Heart right ventricle (tissue), 16 donors: ENCODE data around the gene GPATCH3. TPM values are rescaled to one million over a fixed set of nuclear protein-coding genes. Genes with fewer than 3 reads are reported as not detected.
"Not testable (repeated sequence)": the region's sequence is repeated elsewhere in the genome, so short reads cannot be mapped to it uniquely, and the experiment has no call there.

Experiments used
- ATAC-seq, 8 donors: fragments of 200-7000 bp; cut with Tn5 transposase; one replicate each; pipeline ENCODE4 v1.9.1; 2020; ENCODE audit warnings: mild to moderate bottlenecking in 8 of 8, moderate library complexity in 8 of 8, moderate number of reproducible peaks in 1 of 8
- DNase-seq, 2 donors: peaks; one replicate each; pipeline ENCODE4 v3.0.0-alpha.2; 2020
- H3K27ac ChIP-seq, 10 donors: fragments of 200-600 bp; sonication (generic) in 2 of 10; one replicate each; pipeline versions ENCODE4 v1.5.0 to v1.8.0; 2020 to 2022; ENCODE audit warnings: mild to moderate bottlenecking in 3 of 10
- H3K27me3 ChIP-seq, 7 donors: fragments of 200-600 bp; one replicate each; pipeline ENCODE4 v1.8.0; 2021 to 2022; ENCODE audit warnings: mild to moderate bottlenecking in 2 of 7
- H3K36me3 ChIP-seq, 9 donors: fragments of 200-600 bp; sonication (generic) in 1 of 9; one replicate each; pipeline versions ENCODE4 v1.5.0 to v1.8.0; 2020 to 2022; ENCODE audit warnings: mild to moderate bottlenecking in 2 of 9
- H3K4me1 ChIP-seq, 9 donors: fragments of 200-600 bp; sonication (generic) in 1 of 9; one replicate each; pipeline versions ENCODE4 v1.5.0 to v1.8.0; 2020 to 2022; ENCODE audit warnings: mild to moderate bottlenecking in 4 of 9
- H3K4me3 ChIP-seq, 10 donors: fragments of 200-600 bp; sonication (generic) in 2 of 10; one replicate each; pipeline versions ENCODE4 v1.5.0 to v1.8.0; 2020 to 2022; ENCODE audit warnings: mild to moderate bottlenecking in 7 of 10, moderate library complexity in 2 of 10
- H3K9me3 ChIP-seq, 11 donors: fragments of 200-600 bp in 10 of 11; sonication (generic) in 2 of 11; one replicate each; pipeline versions ENCODE4 v1.5.0 to v1.8.0; 2013 to 2022; ENCODE audit warnings: mild to moderate bottlenecking in 2 of 11, control low read depth in 1 of 11, moderate library complexity in 1 of 11
- CTCF ChIP-seq, 9 donors: fragments of 200-600 bp; sonication (generic) in 2 of 9; IDR thresholded peaks; one replicate each; pipeline versions ENCODE4 v1.5.0 to v1.8.0; 2021 to 2022; ENCODE audit warnings: antibody characterized with exemption in 9 of 9, mild to moderate bottlenecking in 5 of 9, moderate library complexity in 1 of 9
- WGBS, 2 donors: extraction: QIAGEN DNeasy Blood & Tissue Kit; methylation state at CpG; one replicate each; pipeline ENCODE4 v1.1.7; 2013; ENCODE audit warnings: inconsistent platforms in 1 of 2; 5-methylcytosine and 5-hydroxymethylcytosine counted together
- intact Hi-C, 10 donors: fragments of 100-400 bp; cut with DNase I; formaldehyde crosslinking; loops; one replicate each; pipeline versions ENCODE4 v1.11.1 to v1.14.2; 2022
- long read RNA-seq, 3 donors: library from polyadenylated mRNA; unstranded; transcript quantifications; one replicate each; pipeline ENCODE4 v2.0.0, GENCODE V29; 2020 to 2021
- polyA plus RNA-seq, 2 donors: library from polyadenylated mRNA; stranded (reverse); fragments of 200-250 nt; gene quantifications; one replicate each; pipeline ENCODE4 v1.2.3, GENCODE V29; 2013
- total RNA-seq, 10 donors: library from RNA; stranded (reverse); fragmentation: NEBNext Ultra II Directional in 3 of 10; extraction: Animal tissue kit (Norgen Biotek cat#: 25700) in 3 of 10; gene quantifications; one replicate each; pipeline versions ENCODE4 v1.2.1 to v1.2.4, GENCODE V29; 2021 to 2023
- donor health status: Arrhythmogenic right ventricular cardiomyopathy.
- donor health status: ischemic (EF 13 %, LVEDD 7.1; RV severe dilation, severe dysfunction).
- donor health status: healthy with polysubstance abuse.
- donor health status: DM: no; HTN: yes; CAD: no.
- donor health status: DM: no; HTN: no; CAD: no.
- donor health status: ischemic (EF 25% LVEDD 6.9; RV normal size, moderate dysfunction).
- donor health status: ischemic (EF 25% LVEDD 5.7; RV mildly dilated, moderate dysfunction).
- donor health status: healthy.
- donor health status: DM: yes; HTN: yes; CAD: no.
- donor health status: Ischemic cardiomyopathy.
- donor health status: ischemic (EF 35%, LVEDD 5.7; RV mildly dilated, moderate dysfunction).
- donor health status: nonischemic (EF 11% LVEDD 7.7; RV severe dilation, severe dysfunction).
- donor health status: DM: yes; HTN: yes; CAD: no.
- donor health status: PGD.
- donor health status: ischemic (EF 29% LVEDD 5.4; RV normal size, mild dysfunction).
- donor health status: nonischemic (EF 23%, LVEDD 6.1; RV moderate dilation, normal function).

Gene GPATCH3, protein sequence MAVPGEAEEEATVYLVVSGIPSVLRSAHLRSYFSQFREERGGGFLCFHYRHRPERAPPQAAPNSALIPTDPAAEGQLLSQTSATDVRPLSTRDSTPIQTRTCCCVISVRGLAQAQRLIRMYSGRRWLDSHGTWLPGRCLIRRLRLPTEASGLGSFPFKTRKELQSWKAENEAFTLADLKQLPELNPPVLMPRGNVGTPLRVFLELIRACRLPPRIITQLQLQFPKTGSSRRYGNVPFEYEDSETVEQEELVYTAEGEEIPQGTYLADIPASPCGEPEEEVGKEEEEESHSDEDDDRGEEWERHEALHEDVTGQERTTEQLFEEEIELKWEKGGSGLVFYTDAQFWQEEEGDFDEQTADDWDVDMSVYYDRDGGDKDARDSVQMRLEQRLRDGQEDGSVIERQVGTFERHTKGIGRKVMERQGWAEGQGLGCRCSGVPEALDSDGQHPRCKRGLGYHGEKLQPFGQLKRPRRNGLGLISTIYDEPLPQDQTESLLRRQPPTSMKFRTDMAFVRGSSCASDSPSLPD
- total RNA-seq (10 to 100 TPM in 1 of 10 donors, 1 to 10 TPM in 9; 6.5 to 10.0 (median 8.6) TPM), polyA plus RNA-seq (10 to 100 TPM in 1 of 2 donors, 1 to 10 TPM in 1; 8.0 to 19.5 TPM)
- long read RNA-seq, donor 1, transcript GPATCH3-201 (7 exons, 2,123 nt): major isoform, 15 of 17 reads
- long read RNA-seq, donor 1, partial matches to known transcripts: 1 of 17 reads
- long read RNA-seq, donor 1, other reads (novel, unspliced or antisense): 1 of 17 reads
- long read RNA-seq, donor 2, transcript GPATCH3-201 (7 exons, 2,123 nt): major isoform, 15 of 19 reads
- long read RNA-seq, donor 2, partial matches to known transcripts: 1 of 19 reads
- long read RNA-seq, donor 2, other reads (novel, unspliced or antisense): 3 of 19 reads
- long read RNA-seq, donor 3, transcript GPATCH3-201 (7 exons, 2,123 nt): major isoform, 26 of 30 reads
- long read RNA-seq, donor 3, partial matches to known transcripts: 3 of 30 reads
- long read RNA-seq, donor 3, other reads (novel, unspliced or antisense): 1 of 30 reads

GRCh38 chr1:26900001-26900814 is at the start of gene GPATCH3:
Gene GPATCH3 (minus strand): TSS chr1:26900467. CDS start chr1:26900442, 25 bp downstream.
- peak; percentile 86 to 96 (median 94) for ATAC-seq
- peak within 1 kb of the TSS; percentile 38 to 91 (median 79) for H3K27ac ChIP-seq
- peaks cover 10 to 28% (median 15%) of the 10 kb centered on the region in 9 donors for H3K4me1 ChIP-seq
- DNase-seq: peak; percentile 92 to 93
- 0 to 1% methylated on average over 50 of the region's 50 CpGs for WGBS, 2 donors
- no peak for TF ChIP-seq CTCF (IDR thresholded peaks at IDR 0.05)
- H3K4me3 ChIP-seq: peak within 1 kb of the TSS; percentile 58 to 98 (median 92)
- H3K9me3 ChIP-seq: no peaks in the 10 kb centered on the region
- no peaks in the 10 kb centered on the region for H3K27me3 ChIP-seq
- intact Hi-C loops: no loop called here
- H3K36me3 ChIP-seq: peaks cover 0 to 35% (median 15%) of the 10 kb centered on the region in 9 donors

- H3K27me3 ChIP-seq: no peaks in the 10 kb centered on the region
- no peak overlapping the region for H3K4me3 ChIP-seq
- intact Hi-C loops: no loop called here
- H3K9me3 ChIP-seq: no peaks in the 10 kb centered on the region
- H3K36me3 ChIP-seq: peaks cover 0 to 29% (median 12%) of the 10 kb centered on the region in 9 donors
- peak in 1 of 8 donors; percentile 3 for ATAC-seq
- H3K4me1 ChIP-seq: peaks cover 0 to 34% (median 12%) of the 10 kb centered on the region in 9 donors
- H3K27ac ChIP-seq: peak overlapping the region in 5 of 10 donors; percentile 5 to 54 (median 41)
- no peak for DNase-seq
- WGBS, 2 donors: 81% methylated on average over 3 of the region's 3 CpGs
- TF ChIP-seq CTCF (IDR thresholded peaks at IDR 0.05): no peak
Observed at GRCh38 chr1:26949926-26950319, 49.7 kb upstream of the GPATCH3 start.

GRCh38 chr1:26949266-26949925 is 49.1 kb upstream of the GPATCH3 start:
- peaks cover 0 to 35% (median 18%) of the 10 kb centered on the region in 9 donors for H3K36me3 ChIP-seq
- no peak overlapping the region for H3K4me3 ChIP-seq
- peak; percentile 15 to 67 (median 40) for ATAC-seq
- peak overlapping the region in 9 of 10 donors; percentile 5 to 54 (median 41) for H3K27ac ChIP-seq
- peak in 1 of 2 donors; percentile 30 for DNase-seq
- H3K4me1 ChIP-seq: peaks cover 0 to 35% (median 12%) of the 10 kb centered on the region in 9 donors
- TF ChIP-seq CTCF (IDR thresholded peaks at IDR 0.05): no peak
- intact Hi-C loops: no loop called here
- WGBS, 2 donors: 43 to 44% methylated on average over 1 of the region's 1 CpG
- H3K9me3 ChIP-seq: no peaks in the 10 kb centered on the region
- no peaks in the 10 kb centered on the region for H3K27me3 ChIP-seq

DNA sequence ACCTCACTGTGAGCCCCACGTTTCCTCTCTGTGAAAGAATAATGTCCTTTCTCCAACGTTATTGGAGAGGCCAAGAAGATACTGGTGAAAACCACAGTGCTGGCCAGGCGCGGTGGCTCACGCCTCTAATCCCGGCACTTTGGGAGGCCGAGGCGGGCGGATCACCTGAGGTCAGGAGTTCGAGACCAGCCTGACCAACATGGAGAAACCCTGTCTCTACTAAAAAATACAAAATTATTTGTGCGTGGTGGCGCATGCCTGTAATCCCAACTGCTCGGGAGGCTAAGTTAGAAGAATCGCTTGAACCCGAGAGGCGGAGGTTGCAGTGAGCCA is 48.4 kb upstream of the GPATCH3 start:
- H3K9me3 ChIP-seq, intact Hi-C loops, DNase-seq, H3K27me3 ChIP-seq, H3K4me3 ChIP-seq, ATAC-seq: not testable (repeated sequence)
- peaks cover 0 to 42% (median 20%) of the 10 kb centered on the region in 9 donors for H3K36me3 ChIP-seq
- H3K27ac ChIP-seq: peak overlapping the region in 6 of 10 donors; percentile 6 to 54 (median 42)
- H3K4me1 ChIP-seq: peaks cover 0 to 35% (median 12%) of the 10 kb centered on the region in 9 donors
- 93 to 95% methylated on average over 16 of the region's 16 CpGs for WGBS, 2 donors
